Measurements from ENCODE around the gene SIRT6. TPM values are rescaled to one million over a fixed set of nuclear protein-coding genes. Genes with fewer than 3 reads are reported as not detected.
A peak's percentile ranks its signal among the peaks of the same experiment; 100 is the strongest.

Gene SIRT6
- total RNA-seq, 1 donor from 2014 or later, result 26.0 TPM

GRCh38 chr19:4124638-4125037 is 57.7 kb downstream of the SIRT6 start:
- Mint-ChIP-seq H3K27ac (ENCODE audit: unreplicated experiment) (no peak overlapping the region), H3K9me3 (ENCODE audit: unreplicated experiment) (no peaks in the 10 kb centered on the region)

More at GRCh38 chr19:4124638-4125037, 57.7 kb downstream of the SIRT6 start:
- H3K27me3 Mint-ChIP-seq (ENCODE audit: unreplicated experiment), result no peaks in the 10 kb centered on the region
- H3K36me3 Mint-ChIP-seq (ENCODE audit: unreplicated experiment), result peaks cover 2% of the 10 kb centered on the region
- H3K4me1 Mint-ChIP-seq (ENCODE audit: unreplicated experiment), result peaks cover 23% of the 10 kb centered on the region
- TF ChIP-seq, protein P1, sequence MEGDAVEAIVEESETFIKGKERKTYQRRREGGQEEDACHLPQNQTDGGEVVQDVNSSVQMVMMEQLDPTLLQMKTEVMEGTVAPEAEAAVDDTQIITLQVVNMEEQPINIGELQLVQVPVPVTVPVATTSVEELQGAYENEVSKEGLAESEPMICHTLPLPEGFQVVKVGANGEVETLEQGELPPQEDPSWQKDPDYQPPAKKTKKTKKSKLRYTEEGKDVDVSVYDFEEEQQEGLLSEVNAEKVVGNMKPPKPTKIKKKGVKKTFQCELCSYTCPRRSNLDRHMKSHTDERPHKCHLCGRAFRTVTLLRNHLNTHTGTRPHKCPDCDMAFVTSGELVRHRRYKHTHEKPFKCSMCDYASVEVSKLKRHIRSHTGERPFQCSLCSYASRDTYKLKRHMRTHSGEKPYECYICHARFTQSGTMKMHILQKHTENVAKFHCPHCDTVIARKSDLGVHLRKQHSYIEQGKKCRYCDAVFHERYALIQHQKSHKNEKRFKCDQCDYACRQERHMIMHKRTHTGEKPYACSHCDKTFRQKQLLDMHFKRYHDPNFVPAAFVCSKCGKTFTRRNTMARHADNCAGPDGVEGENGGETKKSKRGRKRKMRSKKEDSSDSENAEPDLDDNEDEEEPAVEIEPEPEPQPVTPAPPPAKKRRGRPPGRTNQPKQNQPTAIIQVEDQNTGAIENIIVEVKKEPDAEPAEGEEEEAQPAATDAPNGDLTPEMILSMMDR (IDR thresholded peaks at IDR 0.05), result no peak
- no peak for DNase-seq (ENCODE audit: extremely low spot score, unreplicated experiment)
- H3K4me3 Mint-ChIP-seq (ENCODE audit: unreplicated experiment), result peak overlapping the region; percentile 52

Other genes starting within 250 kb of the SIRT6 start
- gene NMRK2, start 249.5 kb downstream of the SIRT6 start, total RNA-seq, result not detected in 2 replicates
- 92.9 and 94.7 TPM in 2 replicates for gene DAPK3, start 211.5 kb downstream of the SIRT6 start, total RNA-seq
- gene EEF2, start 197.1 kb downstream of the SIRT6 start, total RNA-seq, result 3,162 and 3,203 TPM in 2 replicates
- 28.8 and 29.4 TPM in 2 replicates for gene PIAS4, start 174.8 kb downstream of the SIRT6 start, total RNA-seq
- gene ZBTB7A, start 115.7 kb downstream of the SIRT6 start, total RNA-seq, result 29.4 and 30.0 TPM in 2 replicates
- 174 and 182 TPM in 2 replicates for gene MAP2K2, start 58.4 kb downstream of the SIRT6 start, total RNA-seq
- gene CREB3L3, start 28.9 kb downstream of the SIRT6 start, total RNA-seq, result not detected in 2 replicates
- gene ANKRD24, start 126 bp upstream of the SIRT6 start, total RNA-seq, result 0.73 and 0.89 TPM in 2 replicates
- gene EBI3, start 47.0 kb upstream of the SIRT6 start, total RNA-seq, result 1.0 and 1.6 TPM in 2 replicates
- 21.0 and 21.7 TPM in 2 replicates for gene YJU2, start 64.5 kb upstream of the SIRT6 start, total RNA-seq
- gene SHD, start 96.7 kb upstream of the SIRT6 start, total RNA-seq, result 0.21 TPM in 1 of 2 replicates, not detected in the other
- not detected in 2 replicates for gene TMIGD2, start 119.8 kb upstream of the SIRT6 start, total RNA-seq
- 13.3 and 15.6 TPM in 2 replicates for gene FSD1, start 122.0 kb upstream of the SIRT6 start, total RNA-seq
- 2.7 and 5.9 TPM in 2 replicates for gene STAP2, start 156.3 kb upstream of the SIRT6 start, total RNA-seq
- 14.2 and 20.0 TPM in 2 replicates for gene MPND, start 161.0 kb upstream of the SIRT6 start, total RNA-seq
- gene SH3GL1, start 218.0 kb upstream of the SIRT6 start, total RNA-seq, result 105 and 115 TPM in 2 replicates
- gene CHAF1A, start 220.1 kb upstream of the SIRT6 start, total RNA-seq, result 9.7 and 14.0 TPM in 2 replicates

Data from osteocyte (in vitro differentiated cells).